Endodermal cell (in vitro differentiated cells): ENCODE measurements around the gene IQUB. TPM values are rescaled to one million over a fixed set of nuclear protein-coding genes. Genes with fewer than 3 reads are reported as not detected.
"Not testable (repeated sequence)": the region's sequence is repeated elsewhere in the genome, so short reads cannot be mapped to it uniquely, and the experiment has no call there.

ENCODE experiments used
- DNase-seq: peaks from one replicate; pipeline ENCODE4 v3.0.0-alpha.2; 2017
- H3K27ac ChIP-seq: 2 replicates; pipeline ENCODE4 v1.5.1; 2013; ENCODE audit warnings: mild to moderate bottlenecking, low read depth, low read length, moderate library complexity
- H3K27me3 ChIP-seq: 2 replicates; pipeline ENCODE4 v1.6.1; 2013; ENCODE audit warnings: mild to moderate bottlenecking, low read length, moderate library complexity; ENCODE audit not compliant: insufficient read depth, control insufficient read depth, poor library complexity, severe bottlenecking
- H3K36me3 ChIP-seq: 2 replicates; pipeline ENCODE4 v1.7.0; 2013; ENCODE audit warnings: mild to moderate bottlenecking, low read length, moderate library complexity; ENCODE audit not compliant: control insufficient read depth, insufficient read depth
- H3K4me1 ChIP-seq: one replicate; pipeline ENCODE4 v1.7.0; 2013; ENCODE audit warnings: low read length; ENCODE audit not compliant: control insufficient read depth, insufficient read depth
- H3K4me3 ChIP-seq: 2 replicates; pipeline ENCODE4 v1.5.1; 2013; ENCODE audit warnings: mild to moderate bottlenecking, low read length, moderate library complexity
- H3K9ac ChIP-seq: 2 replicates; pipeline ENCODE4 v1.6.1; 2013; ENCODE audit warnings: mild to moderate bottlenecking, low read length, moderate library complexity; ENCODE audit not compliant: poor library complexity, severe bottlenecking; ENCODE audit errors: extremely low read depth
- H3K9me3 ChIP-seq: 2 replicates; pipeline ENCODE4 v1.6.1; 2013; ENCODE audit warnings: mild to moderate bottlenecking, low read length, moderate library complexity; ENCODE audit not compliant: control insufficient read depth
- H3K27ac Mint-ChIP-seq: 2 replicates; pipeline ENCODE4 v1.8.0; 2020; ENCODE audit warnings: mixed read lengths
- H3K27me3 Mint-ChIP-seq: 2 replicates; pipeline ENCODE4 v1.8.0; 2021; ENCODE audit warnings: mild to moderate bottlenecking, mixed read lengths; ENCODE audit not compliant: insufficient read depth
- H3K36me3 Mint-ChIP-seq: 2 replicates; pipeline ENCODE4 v1.8.0; 2020; ENCODE audit warnings: low read depth, mixed read lengths
- H3K4me1 Mint-ChIP-seq: 2 replicates; pipeline ENCODE4 v1.8.0; 2020; ENCODE audit warnings: mixed read lengths
- H3K4me3 Mint-ChIP-seq: 2 replicates; pipeline ENCODE4 v1.8.0; 2020; ENCODE audit warnings: mild to moderate bottlenecking, moderate library complexity, mixed read lengths
- H3K9me3 Mint-ChIP-seq: 2 replicates; pipeline ENCODE4 v1.8.0; 2020; ENCODE audit warnings: mild to moderate bottlenecking, mixed read lengths
- CTCF ChIP-seq: fragments of 200-600 bp; sonication (generic); conservative IDR thresholded peaks from 2 replicates; pipeline ENCODE4 v1.5.0; 2021; ENCODE audit warnings: antibody characterized with exemption, mild to moderate bottlenecking
- WGBS, 2 experiments: methylation state at CpG; one replicate each; pipeline versions ENCODE4 v1.1.5 to v1.1.7; 2013; ENCODE audit warnings: missing lambda C conversion rate in 2 of 2, mixed read lengths in 1 of 2; ENCODE audit not compliant: insufficient coverage in 1 of 2, insufficient read length in 1 of 2; 5-methylcytosine and 5-hydroxymethylcytosine counted together
- total RNA-seq, 2 donors: library from RNA; stranded (reverse); fragmentation: NEBNext Ultra II Directional in 1 of 2; extraction: Animal tissue kit (Norgen Biotek cat#: 25700) in 1 of 2; gene quantifications; 2 replicates in 1 of 2; 3 replicates in 1 of 2; pipeline ENCODE4 v1.2.1, GENCODE V29; 2021

IQUB gene
- total RNA-seq, 2 donors from 2014 or later, result 0.88 to 2.1 TPM

DNA sequence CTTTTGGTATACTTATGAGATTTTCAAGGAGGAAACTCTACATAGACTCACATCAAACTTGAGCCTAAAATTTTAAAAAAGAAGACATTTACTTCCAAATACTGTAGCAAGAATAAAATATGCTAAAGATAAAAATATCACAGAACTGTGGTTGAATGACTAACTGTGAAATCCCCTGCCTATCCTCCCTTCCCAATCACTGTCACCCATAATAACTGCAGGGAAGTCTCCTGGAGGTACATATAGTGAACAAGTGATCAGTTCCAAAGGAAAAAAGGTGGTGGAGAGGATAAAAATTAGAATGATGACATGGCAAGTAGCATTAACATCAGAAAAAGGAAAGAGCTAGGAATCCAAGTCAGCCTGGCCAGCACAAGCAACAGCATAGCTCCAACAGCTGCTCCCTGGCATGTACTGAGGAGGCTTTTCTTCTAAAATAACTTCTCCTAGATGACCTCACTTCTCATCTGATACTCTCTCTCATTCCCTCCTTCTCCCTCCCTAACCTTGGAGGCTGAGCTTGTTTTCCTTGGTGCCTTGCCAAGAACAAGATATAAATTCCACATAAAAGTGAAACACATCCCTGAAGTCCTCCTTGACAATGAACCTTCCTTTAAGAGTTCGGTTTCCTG lies 124.0 kb downstream of the IQUB start:
- Histone ChIP-seq H3K9me3 (no peaks in the 10 kb centered on the region), H3K4me1 (no peaks in the 10 kb centered on the region), H3K36me3 (no peaks in the 10 kb centered on the region), H3K4me3 (no peak overlapping the region), H3K27me3 (no peaks in the 10 kb centered on the region), H3K9ac (no peak overlapping the region), H3K27ac (no peak overlapping the region)
- Mint-ChIP-seq H3K9me3 (no peaks in the 10 kb centered on the region), H3K4me3 (no peak overlapping the region), H3K27ac (no peak overlapping the region), H3K36me3 (no peaks in the 10 kb centered on the region), H3K27me3 (no peaks in the 10 kb centered on the region), H3K4me1 (no peaks in the 10 kb centered on the region)
- no peak for DNase-seq
- no peak for TF ChIP-seq CTCF
- 77% methylated on average over 1 of the region's 1 CpG; no CpG with 5 or more reads in 1 of the 2 experiments for WGBS, 2 experiments

DNA sequence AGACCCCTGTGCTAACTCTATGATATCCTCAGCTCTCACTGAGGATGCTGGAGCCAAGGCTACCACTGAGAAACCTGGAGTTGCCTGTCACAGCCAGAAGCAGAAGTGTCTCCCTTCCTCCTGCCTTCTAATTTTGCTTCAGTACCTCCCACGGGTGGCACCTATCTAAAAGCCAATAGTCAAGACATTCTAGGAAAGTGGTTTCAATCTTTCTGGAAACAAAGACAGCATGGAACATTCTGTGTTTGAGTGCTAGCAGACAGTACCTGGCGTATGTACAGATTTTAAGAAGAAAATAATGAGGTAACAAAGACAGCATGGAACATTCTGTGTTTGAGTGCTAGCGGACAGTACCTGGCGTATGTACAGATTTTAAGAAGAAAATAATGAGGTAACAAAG lies 126.4 kb downstream of the IQUB start:
- not testable (repeated sequence) for H3K9ac ChIP-seq, H3K27ac Mint-ChIP-seq, H3K4me1 ChIP-seq, H3K36me3 Mint-ChIP-seq, H3K4me3 ChIP-seq, H3K9me3 Mint-ChIP-seq, H3K4me3 Mint-ChIP-seq, H3K27me3 Mint-ChIP-seq, DNase-seq, H3K4me1 Mint-ChIP-seq, H3K9me3 ChIP-seq, H3K27ac ChIP-seq, H3K27me3 ChIP-seq, H3K36me3 ChIP-seq
- 93% methylated on average over 4 of the region's 4 CpGs; no CpG with 5 or more reads in 1 of the 2 experiments for WGBS, 2 experiments

Other genes with a start within 250 kb of the IQUB start
- 10 to 100 TPM; 48.6 to 52.3 TPM for gene NDUFA5, start 23.2 kb upstream of the IQUB start, total RNA-seq
- not detected for gene ASB15, start 67.2 kb upstream of the IQUB start, total RNA-seq
- not detected for gene LMOD2, start 121.3 kb upstream of the IQUB start, total RNA-seq
- 10 to 100 TPM; 35.1 to 36.7 TPM for gene WASL, start 214.4 kb upstream of the IQUB start, total RNA-seq